Measurements from ENCODE around the gene MEX3A.
"Not testable (repeated sequence)": the region's sequence is repeated elsewhere in the genome, so short reads cannot be mapped to it uniquely, and the experiment has no call there.

Gene MEX3A

GRCh38 chr1:156082309-156083091 lies at the start of gene MEX3A:
TSS of gene MEX3A (minus strand) at chr1:156082465. CDS start at chr1:156081998, 467 bp downstream.
- DNase-seq (ENCODE audit: extremely low read depth in 1 of 2, low read depth in 1 of 2) = peak in 1 of 2 donors; percentile 41

GRCh38 chr1:156130578-156130942 lies 48.3 kb upstream of the MEX3A start:
- no peak for DNase-seq (ENCODE audit: extremely low read depth in 1 of 2, low read depth in 1 of 2)

- peak in 1 of 2 donors; percentile 62 for DNase-seq (ENCODE audit: extremely low read depth in 1 of 2, low read depth in 1 of 2)
Observed at GRCh38 chr1:156129687-156130577, 47.7 kb upstream of the MEX3A start.

GRCh38 chr1:156128654-156129597 lies 46.7 kb upstream of the MEX3A start:
- no peak for DNase-seq (ENCODE audit: extremely low read depth in 1 of 2, low read depth in 1 of 2)

- no peak for DNase-seq (ENCODE audit: extremely low read depth in 1 of 2, low read depth in 1 of 2)
Observed at GRCh38 chr1:156128308-156128653, 46.0 kb upstream of the MEX3A start.

GRCh38 chr1:156126630-156127534 lies 44.6 kb upstream of the MEX3A start:
- DNase-seq (ENCODE audit: extremely low read depth in 1 of 2, low read depth in 1 of 2) = peak; percentile 55 to 73

GRCh38 chr1:156126043-156126629 lies 43.9 kb upstream of the MEX3A start:
- DNase-seq (ENCODE audit: extremely low read depth in 1 of 2, low read depth in 1 of 2) = no peak

GRCh38 chr1:156125544-156125943 lies 43.3 kb upstream of the MEX3A start:
- DNase-seq (ENCODE audit: extremely low read depth in 1 of 2, low read depth in 1 of 2) = not testable (repeated sequence)

- DNase-seq (ENCODE audit: extremely low read depth in 1 of 2, low read depth in 1 of 2) = no peak
Observed at GRCh38 chr1:156124557-156125483, 42.6 kb upstream of the MEX3A start.

- DNase-seq (ENCODE audit: extremely low read depth in 1 of 2, low read depth in 1 of 2) = peak in 1 of 2 donors; percentile 54
Observed at GRCh38 chr1:156123356-156124196, 41.3 kb upstream of the MEX3A start.

- no peak for DNase-seq (ENCODE audit: extremely low read depth in 1 of 2, low read depth in 1 of 2)
Observed at GRCh38 chr1:156122519-156123355, 40.5 kb upstream of the MEX3A start.

- no peak for DNase-seq (ENCODE audit: extremely low read depth in 1 of 2, low read depth in 1 of 2)
Observed at GRCh38 chr1:156122086-156122485, 39.8 kb upstream of the MEX3A start.

- no peak for DNase-seq (ENCODE audit: extremely low read depth in 1 of 2, low read depth in 1 of 2)
Observed at GRCh38 chr1:156121457-156121856, 39.2 kb upstream of the MEX3A start.

GRCh38 chr1:156121005-156121404 lies 38.7 kb upstream of the MEX3A start:
- DNase-seq (ENCODE audit: extremely low read depth in 1 of 2, low read depth in 1 of 2) = not testable (repeated sequence)

- no peak for DNase-seq (ENCODE audit: extremely low read depth in 1 of 2, low read depth in 1 of 2)
Observed at GRCh38 chr1:156120318-156120717, 38.1 kb upstream of the MEX3A start.

GRCh38 chr1:156119503-156120209 lies 37.4 kb upstream of the MEX3A start:
- DNase-seq (ENCODE audit: extremely low read depth in 1 of 2, low read depth in 1 of 2) = no peak
